Endothelial cell of umbilical vein (primary cell): ENCODE measurements around the gene AGMAT. TPM values are rescaled to one million over a fixed set of nuclear protein-coding genes. Genes with fewer than 3 reads are reported as not detected.

Experiments used
- BruUV-seq: library from RNA; stranded (reverse); fragments of 400-500 nt; replicated peaks from 2 replicates; lab custom pipeline; 2021; lab: Mats Ljungman, UMichigan
- CTCF ChIA-PET: fragments of 300-600, 350-600 bp; sonication (Branson Sonifier 250); formaldehyde crosslinking; loops from one replicate; lab custom pipeline; 2021; ENCODE audit warnings: antibody characterized with exemption, inconsistent platforms; lab: Charles Lee
- POLR2A ChIA-PET: fragments of 300-600, 350-600 bp; sonication (Branson Sonifier 250); formaldehyde crosslinking; loops from one replicate; lab custom pipeline; 2021; ENCODE audit warnings: antibody characterized with exemption, inconsistent platforms; lab: Charles Lee
- DNase-seq: peaks from one replicate; pipeline ENCODE4 v3.0.0-alpha.2; 2011; ENCODE audit warnings: low read depth, low spot score
- FAIRE-seq: peaks from 2 replicates; lab custom pipeline; 2011; peaks lifted over from hg19 to GRCh38; lab: Jason Lieb, UNC
- H2AFZ ChIP-seq: 2 replicates; pipeline ENCODE4 v1.6.0; 2012; ENCODE audit warnings: low read depth, low read length, control low read depth, inconsistent platforms
- H3K27ac ChIP-seq: 2 replicates; pipeline ENCODE4 v1.5.1; 2011; ENCODE audit warnings: low read depth, mild to moderate bottlenecking, control low read depth, low read length, moderate library complexity; ENCODE audit not compliant: insufficient read depth
- H3K27me3 ChIP-seq, 2 experiments: 2 replicates each; pipeline versions ENCODE4 v1.6.0 to v1.6.1; 2011; ENCODE audit warnings: low read length in 2 of 2, mixed read lengths in 1 of 2; ENCODE audit not compliant: control insufficient read depth in 2 of 2, insufficient read depth in 2 of 2
- H3K36me3 ChIP-seq, 2 experiments: 2 replicates in 1 of 2; 3 replicates in 1 of 2; pipeline ENCODE4 v1.5.1; 2011; ENCODE audit warnings: low read length in 2 of 2, mild to moderate bottlenecking in 1 of 2, moderate library complexity in 1 of 2; ENCODE audit not compliant: control insufficient read depth in 2 of 2, insufficient read depth in 2 of 2; ENCODE audit errors: extremely low read depth in 1 of 2
- H3K4me1 ChIP-seq: 3 replicates; pipeline ENCODE4 v1.5.1; 2011; ENCODE audit warnings: mild to moderate bottlenecking, low read length; ENCODE audit not compliant: control insufficient read depth, insufficient read depth; ENCODE audit errors: extremely low read depth
- H3K4me2 ChIP-seq: 2 replicates; pipeline ENCODE4 v1.6.1; 2011; ENCODE audit warnings: low read length, control low read depth, mixed read lengths; ENCODE audit not compliant: insufficient read depth
- H3K4me3 ChIP-seq, 3 experiments: fragments of 200-600 bp in 1 of 3; sonication (generic), shearing (Covaris generic) in 1 of 3; replicated peaks in 1 of 3; 2 replicates each; pipeline ENCODE4 v1.5.1; 2011 to 2016; ENCODE audit warnings: control low read depth in 3 of 3, low read length in 3 of 3, mild to moderate bottlenecking in 2 of 3, inconsistent platforms in 1 of 3, low read depth in 1 of 3, moderate library complexity in 1 of 3; ENCODE audit not compliant: insufficient read depth in 1 of 3
- H3K79me2 ChIP-seq: 2 replicates; pipeline ENCODE4 v1.6.0; 2012; ENCODE audit warnings: low read length, inconsistent platforms; ENCODE audit not compliant: control insufficient read depth, insufficient read depth
- H3K9ac ChIP-seq: replicated peaks from 2 replicates; pipeline ENCODE3; 2011; ENCODE audit warnings: low read length, control low read depth; ENCODE audit not compliant: insufficient read depth; ENCODE audit errors: extremely low read depth
- H3K9me1 ChIP-seq: replicated peaks from 3 replicates; pipeline ENCODE4 v1.6.0; 2011; ENCODE audit warnings: mild to moderate bottlenecking, low read length; ENCODE audit not compliant: control insufficient read depth, insufficient read depth; ENCODE audit errors: extremely low read depth
- H3K9me3 ChIP-seq: replicated peaks from 2 replicates; pipeline ENCODE4 v1.5.1; 2012; ENCODE audit warnings: low read length, inconsistent platforms; ENCODE audit not compliant: control insufficient read depth, insufficient read depth
- H4K20me1 ChIP-seq: replicated peaks from 2 replicates; pipeline ENCODE3; 2011; ENCODE audit warnings: mild to moderate bottlenecking, low read length; ENCODE audit not compliant: control insufficient read depth, insufficient read depth; ENCODE audit errors: extremely low read depth
- CTCF ChIP-seq, 2 donors: IDR thresholded peaks; 1 replicate in 1 of 2; 2 replicates in 1 of 2; pipeline ENCODE4 v1.5.1; 2011; ENCODE audit warnings: low read length in 2 of 2, mild to moderate bottlenecking in 2 of 2, moderate library complexity in 2 of 2, control low read depth in 1 of 2, inconsistent platforms in 1 of 2, low read depth in 1 of 2; ENCODE audit not compliant: insufficient read depth in 1 of 2; ENCODE audit errors: extremely low read depth in 1 of 2
- EZH2 ChIP-seq: IDR thresholded peaks from 2 replicates; pipeline ENCODE4 v1.6.1; 2012; ENCODE audit warnings: borderline replicate concordance, low read depth, mild to moderate bottlenecking, moderate library complexity, low read length, inconsistent platforms; ENCODE audit not compliant: severe bottlenecking
- FOS ChIP-seq: IDR thresholded peaks from 2 replicates; pipeline ENCODE4 v1.6.1; 2011; ENCODE audit warnings: mild to moderate bottlenecking, low read length, moderate library complexity, borderline replicate concordance; ENCODE audit not compliant: insufficient read depth
- GATA2 ChIP-seq: IDR thresholded peaks from 2 replicates; pipeline ENCODE4 v1.7.0; 2011; ENCODE audit warnings: low read depth, mild to moderate bottlenecking, moderate library complexity, mixed read lengths, low read length; ENCODE audit not compliant: insufficient read length, insufficient read depth
- JUN ChIP-seq: IDR thresholded peaks from 2 replicates; pipeline ENCODE4 v1.6.1; 2011; ENCODE audit warnings: borderline replicate concordance, low read depth; ENCODE audit not compliant: insufficient read length, insufficient read depth
- MAX ChIP-seq: IDR thresholded peaks from 2 replicates; pipeline ENCODE4 v1.6.1; 2011; ENCODE audit not compliant: insufficient read depth, insufficient read length
- MYC ChIP-seq: IDR thresholded peaks from one replicate; pipeline ENCODE4 v1.6.1; 2011; ENCODE audit warnings: mild to moderate bottlenecking, low read depth, low read length
- POLR2A ChIP-seq: IDR thresholded peaks from 2 replicates; pipeline ENCODE4 v1.6.1; 2012; ENCODE audit warnings: low read depth, mild to moderate bottlenecking, control low read depth, low read length
- POLR2AphosphoS5 ChIP-seq: IDR thresholded peaks from 2 replicates; pipeline ENCODE4 v1.6.1; 2012; ENCODE audit warnings: low read depth, mild to moderate bottlenecking, control low read depth, low read length, moderate library complexity; ENCODE audit not compliant: insufficient read depth
- dilution Hi-C: fragments of 300-500 bp; cut with MboI; formaldehyde crosslinking; loops from one replicate; pipeline ENCODE4 v1.15.0; 2019; ENCODE audit warnings: low sequenced_read_pairs; ENCODE audit not compliant: extremely low pct_ligation_motif_present
- intact Hi-C: fragments of 100-400 bp; cut with micrococcal nuclease; formaldehyde crosslinking; loops from one replicate; pipeline ENCODE4 v1.10.0; 2022
- polyA plus RNA-seq, 4 experiments: library from polyadenylated mRNA; depleted of rRNA in 3 of 4; stranded (reverse) in 3 of 4; unstranded in 1 of 4; fragments of >200 nt; gene quantifications; 2 replicates each; pipeline versions ENCODE4 v1.2.1 to v1.2.3, GENCODE V29; 2011 to 2012; ENCODE audit warnings: missing spikeins in 1 of 4
- total RNA-seq: library from RNA; stranded (reverse); gene quantifications from 2 replicates; pipeline ENCODE4 v1.2.3, GENCODE V29; 2021

AGMAT gene
- total and polyA plus RNA-seq, 2 donors (not counting 3 experiments of a cell fraction or from before 2014, with no cell fraction given): 0.39 to 1.9 TPM

- no TSS peak for BruUV-seq
- Histone ChIP-seq H3K79me2 (no peaks in the 10 kb centered on the region), H4K20me1 (no peaks in the 10 kb centered on the region), H3K9me3 (no peaks in the 10 kb centered on the region), H3K9me1 (no peaks in the 10 kb centered on the region), H3K36me3 (peaks cover 0 to 9% of the 10 kb centered on the region in 2 experiments), H2AFZ (no peak overlapping the region), H3K9ac (no peak overlapping the region), H3K27ac (no peak overlapping the region), H3K4me3 (no peak overlapping the region), H3K27me3 (no peaks in the 10 kb centered on the region), H3K4me1 (no peaks in the 10 kb centered on the region), H3K4me2 (no peak overlapping the region)
- intact Hi-C loops: no loop called here
- no peak for TF ChIP-seq MYC
- no peak for TF ChIP-seq MAX
- TF ChIP-seq POLR2A: no peak
- no peak for TF ChIP-seq JUN
- TF ChIP-seq GATA2: no peak
- TF ChIP-seq FOS: no peak
- FAIRE-seq (no peak), DNase-seq (no peak)
- dilution Hi-C loops: no loop called here
- CTCF ChIA-PET: no interaction called here
- POLR2A ChIA-PET: no interaction called here
Measured at GRCh38 chr1:15557594-15557993, 27.3 kb downstream of the AGMAT start.

GRCh38 chr1:15557008-15557407, 27.8 kb downstream of the AGMAT start:
- Histone ChIP-seq H3K27me3 (no peaks in the 10 kb centered on the region), H3K79me2 (no peaks in the 10 kb centered on the region), H3K9me1 (no peaks in the 10 kb centered on the region), H3K4me3 (no peak overlapping the region), H3K4me2 (no peak overlapping the region), H2AFZ (no peak overlapping the region), H3K9me3 (no peaks in the 10 kb centered on the region), H3K27ac (no peak overlapping the region), H3K36me3 (peaks cover 0 to 6% of the 10 kb centered on the region in 2 experiments), H3K4me1 (no peaks in the 10 kb centered on the region), H4K20me1 (no peaks in the 10 kb centered on the region), H3K9ac (no peak overlapping the region)
- TF ChIP-seq EZH2: no peak
- TF ChIP-seq JUN: no peak
- TF ChIP-seq MYC: no peak
- TF ChIP-seq GATA2: no peak
- TF ChIP-seq MAX: no peak
- no peak for TF ChIP-seq FOS
- TF ChIP-seq POLR2A: no peak
- no peak for TF ChIP-seq POLR2AphosphoS5
- TF ChIP-seq CTCF (IDR thresholded peaks at IDR 0.05; ENCODE audit: extremely low read depth in 1 of 2, insufficient read depth in 1 of 2, low read depth in 1 of 2, low read length in 2 of 2): no peak
- dilution Hi-C loops (no loop called here), intact Hi-C loops (no loop called here)
- no peak for FAIRE-seq
- POLR2A ChIA-PET: no interaction called here
- CTCF ChIA-PET: no interaction called here
- DNase-seq: no peak
- BruUV-seq: no TSS peak
